Subcutaneous abdominal adipose tissue (tissue), 5 donors: ENCODE data around the gene CHRNA1.

Experiments
- H3K27ac ChIP-seq: one replicate; pipeline ENCODE4 v1.7.0; 2013; ENCODE audit warnings: low read depth, mild to moderate bottlenecking, inconsistent platforms, low read length, moderate library complexity
- H3K27me3 ChIP-seq, 5 donors: one replicate each; pipeline ENCODE4 v1.7.0; 2013; ENCODE audit warnings: low read length in 5 of 5, inconsistent platforms in 1 of 5; ENCODE audit not compliant: control insufficient read depth in 5 of 5, insufficient read depth in 4 of 5
- H3K36me3 ChIP-seq, 5 donors: one replicate each; pipeline ENCODE4 v1.7.0; 2013; ENCODE audit warnings: low read length in 5 of 5; ENCODE audit not compliant: control insufficient read depth in 5 of 5, insufficient read depth in 5 of 5
- H3K4me1 ChIP-seq, 5 donors: one replicate each; pipeline ENCODE4 v1.7.0; 2013; ENCODE audit warnings: low read length in 5 of 5, mild to moderate bottlenecking in 3 of 5, moderate library complexity in 1 of 5; ENCODE audit not compliant: control insufficient read depth in 5 of 5, insufficient read depth in 5 of 5
- H3K4me3 ChIP-seq, 5 donors: one replicate each; pipeline ENCODE4 v1.7.0; 2013; ENCODE audit warnings: low read length in 5 of 5, low read depth in 1 of 5
- H3K9ac ChIP-seq, 5 donors: one replicate each; pipeline ENCODE4 v1.7.0; 2013; ENCODE audit warnings: low read length in 5 of 5, mild to moderate bottlenecking in 4 of 5, moderate library complexity in 3 of 5
- H3K9me3 ChIP-seq, 5 donors: one replicate each; pipeline ENCODE4 v1.7.0; 2013; ENCODE audit warnings: low read length in 5 of 5; ENCODE audit not compliant: control insufficient read depth in 5 of 5
- donor health status: healthy.
- donor health status: healthy.
- donor health status: healthy.
- donor health status: healthy.
- donor health status: healthy.

Gene CHRNA1

DNA sequence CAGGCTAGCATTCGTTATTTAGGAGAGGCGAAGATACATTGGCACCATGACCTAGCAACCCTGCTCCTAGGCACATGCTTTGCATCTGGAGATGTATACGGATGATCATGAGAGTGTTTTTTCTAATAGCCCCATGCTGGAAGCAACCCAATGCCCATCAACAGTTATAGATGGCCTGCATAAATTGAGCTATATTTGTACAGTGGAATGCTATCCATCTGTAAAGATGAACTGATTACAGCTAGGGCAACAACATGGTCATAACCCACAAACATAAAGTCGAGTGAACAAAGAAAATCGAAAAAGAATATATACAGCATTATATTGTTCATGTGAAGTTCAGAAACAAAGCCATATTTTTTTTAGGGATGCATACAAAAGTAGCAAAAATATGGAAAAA, 20.6 kb upstream of the CHRNA1 start:
- no peak overlapping the region for H3K4me3 ChIP-seq
- no peaks in the 10 kb centered on the region for H3K9me3 ChIP-seq
- H3K9ac ChIP-seq: no peak overlapping the region
- H3K4me1 ChIP-seq: peaks cover 0 to 9% (median 0%) of the 10 kb centered on the region in 5 donors
- no peaks in the 10 kb centered on the region for H3K36me3 ChIP-seq
- no peak overlapping the region for H3K27ac ChIP-seq
- peaks cover 0 to 4% (median 0%) of the 10 kb centered on the region in 5 donors for H3K27me3 ChIP-seq

- no peak overlapping the region for H3K27ac ChIP-seq
- no peak overlapping the region for H3K9ac ChIP-seq
- H3K4me3 ChIP-seq: no peak overlapping the region
- peaks cover 0 to 4% (median 0%) of the 10 kb centered on the region in 5 donors for H3K27me3 ChIP-seq
- peaks cover 0 to 11% (median 0%) of the 10 kb centered on the region in 5 donors for H3K4me1 ChIP-seq
- H3K9me3 ChIP-seq: no peaks in the 10 kb centered on the region
- no peaks in the 10 kb centered on the region for H3K36me3 ChIP-seq
Observed at GRCh38 chr2:174784316-174784715, 20.0 kb upstream of the CHRNA1 start.

DNA sequence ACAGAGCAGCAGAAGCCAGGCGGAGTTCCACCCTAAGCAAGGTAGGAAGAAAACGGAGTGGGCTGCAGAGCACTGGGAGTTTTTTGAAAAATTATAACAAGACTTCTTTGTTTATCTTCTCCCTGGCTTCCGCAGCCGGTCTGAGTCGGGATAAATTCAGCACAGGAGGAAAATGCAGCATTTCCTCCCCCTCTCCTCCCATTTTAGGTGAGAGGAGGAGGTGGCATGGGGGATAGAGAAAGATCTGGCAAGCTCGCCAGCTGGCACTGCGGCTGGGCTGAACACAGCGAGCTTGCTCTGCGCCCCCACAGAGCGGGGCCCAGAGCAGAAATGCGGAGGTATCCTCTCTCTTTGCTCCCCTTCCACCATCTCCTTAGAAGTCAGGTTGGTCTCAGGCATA, 17.7 kb upstream of the CHRNA1 start:
- Histone ChIP-seq H3K27ac (no peak overlapping the region), H3K4me1 (peaks cover 0 to 9% (median 3%) of the 10 kb centered on the region in 5 donors), H3K36me3 (no peaks in the 10 kb centered on the region), H3K9me3 (no peaks in the 10 kb centered on the region), H3K4me3 (no peak overlapping the region), H3K9ac (no peak overlapping the region), H3K27me3 (peaks cover 0 to 4% (median 2%) of the 10 kb centered on the region in 5 donors)

DNA sequence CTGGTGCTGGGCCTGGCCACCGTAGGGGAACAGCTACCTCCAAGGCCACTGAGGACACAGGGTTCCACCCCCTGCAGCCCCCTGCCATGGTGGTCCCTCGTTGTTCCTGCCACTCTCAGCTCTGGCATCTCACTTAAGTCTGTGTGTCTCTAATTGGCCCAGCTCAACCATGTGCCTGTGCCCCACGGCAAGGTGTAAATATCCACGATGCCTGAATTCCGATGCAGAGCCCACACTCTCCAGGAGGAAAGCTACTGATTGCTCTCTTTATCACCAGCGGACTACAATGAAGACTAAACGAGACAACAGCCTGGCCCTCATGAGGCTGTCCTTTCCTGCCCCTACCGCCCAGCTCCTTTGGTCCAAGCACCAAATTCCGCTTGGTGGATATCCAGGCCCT, 17.0 kb upstream of the CHRNA1 start:
- Histone ChIP-seq H3K36me3 (no peaks in the 10 kb centered on the region), H3K4me1 (peaks cover 0 to 9% (median 3%) of the 10 kb centered on the region in 5 donors), H3K27me3 (peaks cover 0 to 4% (median 2%) of the 10 kb centered on the region in 5 donors), H3K9me3 (no peaks in the 10 kb centered on the region), H3K27ac (no peak overlapping the region), H3K9ac (no peak overlapping the region), H3K4me3 (no peak overlapping the region)

- peaks cover 0 to 9% (median 3%) of the 10 kb centered on the region in 5 donors for H3K4me1 ChIP-seq
- no peak overlapping the region for H3K27ac ChIP-seq
- no peak overlapping the region for H3K9ac ChIP-seq
- H3K27me3 ChIP-seq: peaks cover 0 to 4% (median 2%) of the 10 kb centered on the region in 5 donors
- no peaks in the 10 kb centered on the region for H3K9me3 ChIP-seq
- H3K36me3 ChIP-seq: no peaks in the 10 kb centered on the region
- no peak overlapping the region for H3K4me3 ChIP-seq
Observed at GRCh38 chr2:174780856-174781255, 16.6 kb upstream of the CHRNA1 start.

GRCh38 chr2:174780191-174780840, 16.0 kb upstream of the CHRNA1 start:
- Histone ChIP-seq H3K4me1 (peaks cover 0 to 9% (median 3%) of the 10 kb centered on the region in 5 donors), H3K27ac (no peak overlapping the region), H3K9ac (no peak overlapping the region)

GRCh38 chr2:174779361-174779928, 15.2 kb upstream of the CHRNA1 start:
- H3K27ac ChIP-seq: no peak overlapping the region
- H3K9ac ChIP-seq: no peak overlapping the region
- peaks cover 0 to 9% (median 3%) of the 10 kb centered on the region in 5 donors for H3K4me1 ChIP-seq
- H3K4me3 ChIP-seq: no peak overlapping the region
- H3K9me3 ChIP-seq: no peaks in the 10 kb centered on the region
- no peaks in the 10 kb centered on the region for H3K36me3 ChIP-seq
- peaks cover 0 to 3% (median 0%) of the 10 kb centered on the region in 5 donors for H3K27me3 ChIP-seq

More at GRCh38 chr2:174780191-174780840, 16.0 kb upstream of the CHRNA1 start:
- Histone ChIP-seq H3K9me3 (no peaks in the 10 kb centered on the region), H3K4me3 (no peak overlapping the region), H3K36me3 (no peaks in the 10 kb centered on the region), H3K27me3 (peaks cover 0 to 3% (median 0%) of the 10 kb centered on the region in 5 donors)

GRCh38 chr2:174778085-174778981, 14.1 kb upstream of the CHRNA1 start:
- peaks cover 0 to 3% (median 0%) of the 10 kb centered on the region in 5 donors for H3K27me3 ChIP-seq
- no peak overlapping the region for H3K4me3 ChIP-seq
- no peaks in the 10 kb centered on the region for H3K36me3 ChIP-seq
- H3K27ac ChIP-seq: no peak overlapping the region
- H3K9me3 ChIP-seq: no peaks in the 10 kb centered on the region
- H3K9ac ChIP-seq: peak overlapping the region in 1 of 5 donors; percentile 38
- H3K4me1 ChIP-seq: peaks cover 0 to 9% (median 3%) of the 10 kb centered on the region in 5 donors

GRCh38 chr2:174777347-174778084, 13.2 kb upstream of the CHRNA1 start:
- H3K36me3 ChIP-seq: no peaks in the 10 kb centered on the region
- no peaks in the 10 kb centered on the region for H3K9me3 ChIP-seq
- H3K27ac ChIP-seq: no peak overlapping the region
- no peak overlapping the region for H3K9ac ChIP-seq
- H3K4me1 ChIP-seq: peaks cover 0 to 9% (median 3%) of the 10 kb centered on the region in 5 donors
- no peak overlapping the region for H3K4me3 ChIP-seq
- H3K27me3 ChIP-seq: peaks cover 0 to 3% (median 0%) of the 10 kb centered on the region in 5 donors
